ENCODE measurements around the gene CREBBP.
A peak's percentile ranks its signal among the peaks of the same experiment; 100 is the strongest.

The CREBBP gene

GRCh38 chr16:3767333-3767986 lies 113.1 kb downstream of the CREBBP start:
- no peak for DNase-seq (ENCODE audit: low read depth)

- DNase-seq (ENCODE audit: low read depth) = no peak
Observed at GRCh38 chr16:3766177-3766576, 114.3 kb downstream of the CREBBP start.

GRCh38 chr16:3764409-3764808 lies 116.1 kb downstream of the CREBBP start:
- no peak for DNase-seq (ENCODE audit: low read depth)

- no peak for DNase-seq (ENCODE audit: low read depth)
Observed at GRCh38 chr16:3762107-3762750, 118.3 kb downstream of the CREBBP start.

GRCh38 chr16:3761375-3762106 lies 119.0 kb downstream of the CREBBP start:
- no peak for DNase-seq (ENCODE audit: low read depth)

GRCh38 chr16:3760518-3760917 lies 120.0 kb downstream of the CREBBP start:
- DNase-seq (ENCODE audit: low read depth) = no peak

GRCh38 chr16:3759736-3760135 lies 120.8 kb downstream of the CREBBP start:
- no peak for DNase-seq (ENCODE audit: low read depth)

- no peak for DNase-seq (ENCODE audit: low read depth)
Observed at GRCh38 chr16:3756113-3756512, 124.4 kb downstream of the CREBBP start.

- DNase-seq (ENCODE audit: low read depth) = no peak
Observed at GRCh38 chr16:3755249-3755648, 125.3 kb downstream of the CREBBP start.

- no peak for DNase-seq (ENCODE audit: low read depth)
Observed at GRCh38 chr16:3754772-3755171, 125.7 kb downstream of the CREBBP start.

GRCh38 chr16:3754081-3754703 lies 126.3 kb downstream of the CREBBP start:
- peak; percentile 13 for DNase-seq (ENCODE audit: low read depth)

GRCh38 chr16:3752984-3753383 lies 127.5 kb downstream of the CREBBP start:
- no peak for DNase-seq (ENCODE audit: low read depth)

- no peak for DNase-seq (ENCODE audit: low read depth)
Observed at GRCh38 chr16:3751878-3752277, 128.6 kb downstream of the CREBBP start.

- no peak for DNase-seq (ENCODE audit: low read depth)
Observed at GRCh38 chr16:3748307-3748706, 132.2 kb downstream of the CREBBP start.

- peak; percentile 12 for DNase-seq (ENCODE audit: low read depth)
Observed at GRCh38 chr16:3745751-3746355, 134.7 kb downstream of the CREBBP start.

GRCh38 chr16:3744018-3744417 lies 136.5 kb downstream of the CREBBP start:
- no peak for DNase-seq (ENCODE audit: low read depth)

- DNase-seq (ENCODE audit: low read depth) = no peak
Observed at GRCh38 chr16:3740934-3741333, 139.6 kb downstream of the CREBBP start.

- no peak for DNase-seq (ENCODE audit: low read depth)
Observed at GRCh38 chr16:3740186-3740585, 140.3 kb downstream of the CREBBP start.

GRCh38 chr16:3739636-3740035 lies 140.9 kb downstream of the CREBBP start:
- no peak for DNase-seq (ENCODE audit: low read depth)

- no peak for DNase-seq (ENCODE audit: low read depth)
Observed at GRCh38 chr16:3738541-3738940, 142.0 kb downstream of the CREBBP start.

- no peak for DNase-seq (ENCODE audit: low read depth)
Observed at GRCh38 chr16:3738128-3738527, 142.4 kb downstream of the CREBBP start.

- DNase-seq (ENCODE audit: low read depth) = no peak
Observed at GRCh38 chr16:3737181-3737580, 143.3 kb downstream of the CREBBP start.
